ENCODE data around the gene PCDHA6.

- TF ChIP-seq ZNF274 (IDR thresholded peaks at IDR 0.05; ENCODE audit: insufficient read depth, insufficient read length): no peak
- no peak for TF ChIP-seq CTCF (IDR thresholded peaks at IDR 0.05 in 2 of 3, conservative IDR thresholded peaks at IDR 0.05 in 1 of 3; ENCODE audit: control insufficient read depth in 2 of 3, extremely low read depth in 1 of 3, insufficient read depth in 1 of 3, low read depth in 3 of 3, low read length in 3 of 3)
- TF ChIP-seq TCF3 (IDR thresholded peaks at IDR 0.05; ENCODE audit: borderline replicate concordance, insufficient read depth, low read depth, low read length): no peak
- TF ChIP-seq SIX5 (IDR thresholded peaks at IDR 0.05; ENCODE audit: low read depth, low read length, severe bottlenecking): no peak
- no peak for TF ChIP-seq ZNF24 (IDR thresholded peaks at IDR 0.05)
- no peak for TF ChIP-seq NRF1 (conservative IDR thresholded peaks at IDR 0.05; ENCODE audit: low read depth, low read length)
- no peak for TF ChIP-seq STAT1 (conservative IDR thresholded peaks at IDR 0.05)
- no peak for TF ChIP-seq TCF7 (IDR thresholded peaks at IDR 0.05; ENCODE audit: borderline replicate concordance)
- no peak for TF ChIP-seq YY1 (IDR thresholded peaks at IDR 0.05; ENCODE audit: low read depth, low read length)
- no peak for TF ChIP-seq REST (IDR thresholded peaks at IDR 0.05; ENCODE audit: low read depth, low read length)
Measured at GRCh38 chr5:140800816-140801493, 26.8 kb upstream of the PCDHA6 start, which contains the start of gene PCDHA3.

Measured in GM12878 (cell line).